Esophagus squamous epithelium (tissue), 5 donors: Measurements from ENCODE around the gene MTFP1. TPM values are rescaled to one million over a fixed set of nuclear protein-coding genes. Genes with fewer than 3 reads are reported as not detected.

Experiments
- DNase-seq: peaks from one replicate; lab custom pipeline; 2025; lab: John Stamatoyannopoulos, UW
- H3K27ac ChIP-seq, 4 donors: fragments of 200-600 bp; sonication (generic); one replicate each; pipeline ENCODE4 v1.5.1; 2016 to 2019; ENCODE audit warnings: mild to moderate bottlenecking in 1 of 4
- H3K27me3 ChIP-seq, 4 donors: fragments of 200-600 bp; sonication (generic); 1 replicate in 3 of 4; 2 replicates in 1 of 4; pipeline versions ENCODE4 v1.5.1 to v1.6.0; 2017 to 2021; ENCODE audit warnings: antibody characterized with exemption in 1 of 4
- H3K36me3 ChIP-seq, 3 donors: fragments of 200-600 bp; sonication (generic); one replicate each; pipeline ENCODE4 v1.5.1; 2016 to 2019
- H3K4me1 ChIP-seq, 3 donors: fragments of 200-600 bp; sonication (generic); one replicate each; pipeline ENCODE4 v1.5.1; 2017 to 2019
- H3K4me3 ChIP-seq, 4 donors: fragments of 200-600 bp; sonication (generic); 1 replicate in 3 of 4; 2 replicates in 1 of 4; pipeline ENCODE4 v1.5.1; 2016 to 2019; ENCODE audit warnings: mild to moderate bottlenecking in 2 of 4, moderate library complexity in 1 of 4
- H3K9me3 ChIP-seq, 3 donors: fragments of 200-600 bp; sonication (generic); one replicate each; pipeline ENCODE4 v1.5.1; 2016 to 2019
- CTCF ChIP-seq, 6 experiments: fragments of 450-650 bp in 4 of 6; fragments of 200-600 bp in 2 of 6; sonication (generic) in 2 of 6; IDR thresholded peaks; one replicate each; pipeline ENCODE4 v1.5.1; 2016 to 2019; ENCODE audit warnings: antibody characterized with exemption in 6 of 6, mild to moderate bottlenecking in 4 of 6, moderate library complexity in 4 of 6
- POLR2A ChIP-seq, 4 donors: fragments of 450-650 bp; IDR thresholded peaks; one replicate each; pipeline ENCODE4 v1.6.1; 2017; ENCODE audit warnings: antibody characterized with exemption in 4 of 4, mild to moderate bottlenecking in 4 of 4, moderate library complexity in 3 of 4
- WGBS, 2 donors: methylation state at CpG; one replicate each; pipeline ENCODE4 v1.1.5; 2018; 5-methylcytosine and 5-hydroxymethylcytosine counted together
- intact Hi-C: fragments of 100-400 bp; cut with DNase I; formaldehyde crosslinking; loops from one replicate; pipeline ENCODE4 v1.15.0; 2022
- total RNA-seq, 4 donors: library from RNA; depleted of rRNA; stranded (reverse); fragments of >200 nt; gene quantifications; one replicate each; pipeline ENCODE4 v1.1.0, GENCODE V29; 2016
- donor health status: DM: yes; HTN: yes; CAD: no.

Gene MTFP1
- total RNA-seq, 4 donors from 2014 or later: 15.9 to 21.2 (median 19.0) TPM

GRCh38 chr22:30469165-30469564 lies 43.6 kb downstream of the MTFP1 start:
- H3K4me3 ChIP-seq: no peak overlapping the region
- no peak overlapping the region for H3K27ac ChIP-seq

GRCh38 chr22:30470655-30471054 lies 45.1 kb downstream of the MTFP1 start:
- Histone ChIP-seq H3K4me3 (no peak overlapping the region), H3K27ac (no peak overlapping the region), H3K9me3 (no peaks in the 10 kb centered on the region), H3K36me3 (no peaks in the 10 kb centered on the region), H3K4me1 (peaks cover 0 to 11% (median 0%) of the 10 kb centered on the region in 3 donors), H3K27me3 (peaks cover 0 to 44% (median 0%) of the 10 kb centered on the region in 4 donors)
- no peak for TF ChIP-seq POLR2A (IDR thresholded peaks at IDR 0.05)
- TF ChIP-seq CTCF (IDR thresholded peaks at IDR 0.05): no peak
- no peak for DNase-seq
- WGBS, 2 donors: 72 to 77% methylated on average over 2 of the region's 2 CpGs
- intact Hi-C loops: no loop called here

More at GRCh38 chr22:30469165-30469564, 43.6 kb downstream of the MTFP1 start:
- Histone ChIP-seq H3K36me3 (no peaks in the 10 kb centered on the region), H3K4me1 (peaks cover 0 to 11% (median 0%) of the 10 kb centered on the region in 3 donors), H3K27me3 (peaks cover 0 to 36% (median 0%) of the 10 kb centered on the region in 4 donors), H3K9me3 (no peaks in the 10 kb centered on the region)
- intact Hi-C loops: no loop called here
- WGBS, 2 donors: 30 to 36% methylated on average over 2 of the region's 2 CpGs
- TF ChIP-seq CTCF (IDR thresholded peaks at IDR 0.05) (no peak), POLR2A (IDR thresholded peaks at IDR 0.05) (no peak)
- DNase-seq: no peak

- no peak within 1 kb of the TSS for H3K27ac ChIP-seq
- TF ChIP-seq CTCF (IDR thresholded peaks at IDR 0.05) (no peak), POLR2A (IDR thresholded peaks at IDR 0.05) (no peak)
- no peaks in the 10 kb centered on the region for H3K9me3 ChIP-seq
- 50 to 81% methylated on average over 2 to 3 of the region's 13 CpGs for WGBS, 2 donors
- peaks cover 0 to 44% (median 0%) of the 10 kb centered on the region in 4 donors for H3K27me3 ChIP-seq
- H3K4me1 ChIP-seq: peaks cover 0 to 11% (median 0%) of the 10 kb centered on the region in 3 donors
- no peak within 1 kb of the TSS for H3K4me3 ChIP-seq
- no peak for DNase-seq
- H3K36me3 ChIP-seq: no peaks in the 10 kb centered on the region
- intact Hi-C loops: no loop called here
Observed at GRCh38 chr22:30471616-30472318, 46.2 kb downstream of the MTFP1 start, which contains the start of gene SEC14L3. TSS of gene SEC14L3 (minus strand) at chr22:30472017. CDS start at chr22:30471958, 59 bp downstream.

GRCh38 chr22:30472994-30473720 lies 47.6 kb downstream of the MTFP1 start:
- intact Hi-C loops: no loop called here
- Histone ChIP-seq H3K4me3 (no peak overlapping the region), H3K36me3 (no peaks in the 10 kb centered on the region), H3K27me3 (peaks cover 0 to 43% (median 0%) of the 10 kb centered on the region in 4 donors), H3K4me1 (peaks cover 0 to 11% (median 0%) of the 10 kb centered on the region in 3 donors), H3K27ac (peak overlapping the region in 1 of 4 donors; percentile 33), H3K9me3 (no peaks in the 10 kb centered on the region)
- WGBS, 2 donors: 53 to 54% methylated on average over 4 of the region's 4 CpGs
- TF ChIP-seq POLR2A (IDR thresholded peaks at IDR 0.05): no peak
- TF ChIP-seq CTCF (IDR thresholded peaks at IDR 0.05): no peak
- no peak for DNase-seq

- H3K9me3 ChIP-seq: no peaks in the 10 kb centered on the region
- no peak overlapping the region for H3K4me3 ChIP-seq
- no peak for DNase-seq
- peaks cover 0 to 11% (median 0%) of the 10 kb centered on the region in 3 donors for H3K4me1 ChIP-seq
- intact Hi-C loops: no loop called here
- H3K27me3 ChIP-seq: peaks cover 0 to 40% (median 0%) of the 10 kb centered on the region in 4 donors
- WGBS, 2 donors: 89 to 98% methylated on average over 4 of the region's 4 CpGs
- no peaks in the 10 kb centered on the region for H3K36me3 ChIP-seq
- no peak for TF ChIP-seq CTCF (IDR thresholded peaks at IDR 0.05)
- no peak for TF ChIP-seq POLR2A (IDR thresholded peaks at IDR 0.05)
- no peak overlapping the region for H3K27ac ChIP-seq
Observed at GRCh38 chr22:30474121-30474520, 48.6 kb downstream of the MTFP1 start.
